Adrenal gland (tissue), 5 donors: ENCODE results near the gene UBFD1.

Source experiments
- POLR2A ChIP-seq, 2 donors: fragments of 450-650 bp; IDR thresholded peaks; one replicate each; pipeline ENCODE4 v1.6.1; 2017; ENCODE audit warnings: antibody characterized with exemption in 2 of 2, mild to moderate bottlenecking in 2 of 2, moderate library complexity in 1 of 2
- TF ChIP-seq, protein P1 (sequence below), 6 experiments: fragments of 450-650 bp in 4 of 6; fragments of 200-600 bp in 2 of 6; sonication (generic) in 1 of 6; IDR thresholded peaks; 1 replicate in 5 of 6; 2 replicates in 1 of 6; pipeline versions ENCODE4 v1.5.1 to v1.8.0; 2016 to 2021; ENCODE audit warnings: antibody characterized with exemption in 6 of 6, mild to moderate bottlenecking in 2 of 6, moderate library complexity in 1 of 6
- donor health status: DM: no; HTN: no; CAD: no.

DNA sequence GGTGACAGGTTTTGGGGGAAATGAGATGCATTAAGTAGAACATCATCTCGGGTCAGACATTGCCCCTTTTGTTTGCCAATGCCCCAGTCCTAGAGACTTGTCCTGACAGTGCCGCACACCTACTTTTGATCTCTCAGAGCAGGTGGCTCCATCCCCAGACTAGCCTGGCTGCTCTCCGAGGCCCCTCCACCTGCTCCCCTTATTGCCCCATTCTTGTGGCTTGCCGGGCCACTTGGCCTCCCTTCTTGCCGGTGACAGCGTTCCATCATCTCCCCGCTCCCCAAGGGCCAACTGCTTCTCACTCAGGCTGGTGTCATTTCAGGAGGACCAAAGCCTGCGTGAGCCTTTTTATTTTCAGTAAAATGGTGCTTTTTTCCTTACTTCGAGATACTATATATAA is 14.9 kb downstream of the UBFD1 start:
- TF ChIP-seq POLR2A (IDR thresholded peaks at IDR 0.05): no peak
- TF ChIP-seq, protein P1, sequence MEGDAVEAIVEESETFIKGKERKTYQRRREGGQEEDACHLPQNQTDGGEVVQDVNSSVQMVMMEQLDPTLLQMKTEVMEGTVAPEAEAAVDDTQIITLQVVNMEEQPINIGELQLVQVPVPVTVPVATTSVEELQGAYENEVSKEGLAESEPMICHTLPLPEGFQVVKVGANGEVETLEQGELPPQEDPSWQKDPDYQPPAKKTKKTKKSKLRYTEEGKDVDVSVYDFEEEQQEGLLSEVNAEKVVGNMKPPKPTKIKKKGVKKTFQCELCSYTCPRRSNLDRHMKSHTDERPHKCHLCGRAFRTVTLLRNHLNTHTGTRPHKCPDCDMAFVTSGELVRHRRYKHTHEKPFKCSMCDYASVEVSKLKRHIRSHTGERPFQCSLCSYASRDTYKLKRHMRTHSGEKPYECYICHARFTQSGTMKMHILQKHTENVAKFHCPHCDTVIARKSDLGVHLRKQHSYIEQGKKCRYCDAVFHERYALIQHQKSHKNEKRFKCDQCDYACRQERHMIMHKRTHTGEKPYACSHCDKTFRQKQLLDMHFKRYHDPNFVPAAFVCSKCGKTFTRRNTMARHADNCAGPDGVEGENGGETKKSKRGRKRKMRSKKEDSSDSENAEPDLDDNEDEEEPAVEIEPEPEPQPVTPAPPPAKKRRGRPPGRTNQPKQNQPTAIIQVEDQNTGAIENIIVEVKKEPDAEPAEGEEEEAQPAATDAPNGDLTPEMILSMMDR (IDR thresholded peaks at IDR 0.05): no peak
